Measurements from ENCODE around the gene CDH2.

Gene CDH2

DNA sequence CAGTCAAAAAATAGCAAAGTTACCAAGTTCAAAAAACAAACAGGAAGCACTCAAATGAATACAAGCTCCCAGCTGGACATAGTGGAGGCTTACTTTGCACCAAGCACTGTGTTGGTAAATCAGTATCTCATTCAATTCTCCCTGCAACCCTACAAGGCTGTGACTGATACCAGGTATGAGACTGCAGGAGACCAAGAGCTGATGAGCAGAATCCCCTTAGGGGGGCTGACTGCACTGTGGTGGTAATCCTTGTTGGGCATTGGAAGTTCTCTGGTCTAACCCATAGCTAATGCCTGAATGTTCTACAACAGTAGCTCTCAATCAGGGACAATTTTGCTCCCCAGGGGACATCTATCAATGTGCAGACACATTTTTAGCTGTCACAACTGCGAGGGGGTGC lies 26.0 kb downstream of the CDH2 start:
- Histone ChIP-seq H3K27me3 (ENCODE audit: low read depth, low read length) (no peaks in the 10 kb centered on the region), H3K36me3 (ENCODE audit: control insufficient read depth in 1 of 2, insufficient read depth in 2 of 2, low read length in 2 of 2) (no peaks in the 10 kb centered on the region), H3K4me3 (ENCODE audit: low read depth in 1 of 2, low read length in 2 of 2) (no peak overlapping the region), H3K4me1 (ENCODE audit: control insufficient read depth in 1 of 2, insufficient read depth in 2 of 2, low read length in 2 of 2) (peaks cover 0 to 7% of the 10 kb centered on the region in 2 donors), H3K9me3 (ENCODE audit: control insufficient read depth in 1 of 2, low read length in 2 of 2) (no peaks in the 10 kb centered on the region), H3K27ac (ENCODE audit: low read length) (no peak overlapping the region)

DNA sequence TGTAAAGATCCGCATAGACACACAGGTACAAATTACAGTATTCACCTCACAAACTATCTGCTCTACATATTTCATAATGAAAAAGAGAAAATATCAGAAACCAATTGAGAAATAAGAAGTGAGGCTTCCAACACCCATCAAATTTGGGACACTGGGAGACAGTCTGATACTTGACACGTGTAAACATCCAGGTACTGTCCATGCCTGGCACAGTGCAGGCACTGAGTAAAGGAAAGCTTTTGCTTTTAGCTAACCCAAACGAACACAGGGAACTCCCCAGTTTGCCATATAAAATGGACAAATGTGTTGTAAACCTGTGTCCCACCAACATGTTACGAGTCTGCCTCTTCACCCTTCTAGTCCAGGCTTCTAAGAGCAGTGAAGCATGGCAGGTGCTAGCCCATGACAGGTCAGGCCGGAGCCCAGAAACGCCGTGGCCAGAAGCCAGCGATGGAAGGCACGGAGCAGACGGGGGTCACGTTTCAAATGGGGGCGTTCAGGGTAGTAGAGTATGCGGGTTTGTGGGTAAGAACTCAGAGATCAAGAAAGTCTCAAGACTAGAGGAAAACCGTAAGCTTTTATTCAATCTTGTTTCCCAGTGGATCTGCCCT lies 27.0 kb downstream of the CDH2 start:
- H3K4me1 ChIP-seq (ENCODE audit: control insufficient read depth in 1 of 2, insufficient read depth in 2 of 2, low read length in 2 of 2) = peaks cover 0 to 7% of the 10 kb centered on the region in 2 donors
- no peaks in the 10 kb centered on the region for H3K27me3 ChIP-seq (ENCODE audit: low read depth, low read length)
- no peak overlapping the region for H3K4me3 ChIP-seq (ENCODE audit: low read depth in 1 of 2, low read length in 2 of 2)
- no peaks in the 10 kb centered on the region for H3K9me3 ChIP-seq (ENCODE audit: control insufficient read depth in 1 of 2, low read length in 2 of 2)
- no peak overlapping the region for H3K27ac ChIP-seq (ENCODE audit: low read length)
- H3K36me3 ChIP-seq (ENCODE audit: control insufficient read depth in 1 of 2, insufficient read depth in 2 of 2, low read length in 2 of 2) = no peaks in the 10 kb centered on the region

DNA sequence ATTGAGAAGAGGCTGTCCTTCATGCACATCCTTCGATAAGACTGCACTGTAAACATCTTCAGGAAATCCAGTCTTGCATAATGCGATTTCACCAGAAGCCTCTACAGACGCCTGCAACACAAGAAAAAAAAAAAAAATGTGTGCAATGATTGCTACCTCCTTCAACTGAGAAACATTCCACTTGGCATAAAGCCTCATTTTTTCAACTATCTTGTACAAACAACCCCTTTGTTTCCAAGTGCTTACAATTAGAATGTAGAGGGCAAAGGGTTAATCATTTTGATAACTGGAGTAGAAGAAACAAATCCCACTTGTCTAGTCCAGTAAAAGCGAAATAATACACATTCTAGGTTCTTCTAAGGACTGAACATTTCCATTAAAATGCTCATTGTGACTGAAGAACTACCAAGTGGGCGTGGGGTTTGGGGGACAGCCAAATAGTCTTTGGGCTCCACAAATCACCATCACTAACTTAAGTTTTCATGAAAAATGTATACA lies 29.2 kb downstream of the CDH2 start:
- Histone ChIP-seq H3K27me3 (ENCODE audit: low read depth, low read length) (no peaks in the 10 kb centered on the region), H3K27ac (ENCODE audit: low read length) (no peak overlapping the region), H3K4me1 (ENCODE audit: control insufficient read depth in 1 of 2, insufficient read depth in 2 of 2, low read length in 2 of 2) (no peaks in the 10 kb centered on the region), H3K9me3 (ENCODE audit: control insufficient read depth in 1 of 2, low read length in 2 of 2) (no peaks in the 10 kb centered on the region), H3K36me3 (ENCODE audit: control insufficient read depth in 1 of 2, insufficient read depth in 2 of 2, low read length in 2 of 2) (no peaks in the 10 kb centered on the region), H3K4me3 (ENCODE audit: low read depth in 1 of 2, low read length in 2 of 2) (no peak overlapping the region)

DNA sequence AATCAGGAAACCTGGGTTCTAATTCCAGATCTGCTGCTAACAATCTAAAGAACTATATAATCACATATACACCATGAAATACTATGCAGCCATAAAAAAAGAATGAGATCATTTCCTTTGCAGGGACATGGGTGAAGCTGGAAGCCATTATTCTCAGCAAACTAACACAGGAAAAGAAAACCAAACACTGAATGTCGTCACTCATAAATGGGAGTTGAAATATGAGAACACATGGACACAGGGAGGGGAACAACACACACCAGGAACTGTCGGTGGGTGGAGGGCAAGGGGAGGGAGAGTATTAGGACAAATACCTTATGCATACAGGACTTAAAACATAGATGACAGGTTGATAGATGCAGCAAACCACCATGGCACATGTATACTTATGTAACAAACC lies 33.2 kb downstream of the CDH2 start:
- H3K4me1 ChIP-seq (ENCODE audit: control insufficient read depth in 1 of 2, insufficient read depth in 2 of 2, low read length in 2 of 2) = no peaks in the 10 kb centered on the region

DNA sequence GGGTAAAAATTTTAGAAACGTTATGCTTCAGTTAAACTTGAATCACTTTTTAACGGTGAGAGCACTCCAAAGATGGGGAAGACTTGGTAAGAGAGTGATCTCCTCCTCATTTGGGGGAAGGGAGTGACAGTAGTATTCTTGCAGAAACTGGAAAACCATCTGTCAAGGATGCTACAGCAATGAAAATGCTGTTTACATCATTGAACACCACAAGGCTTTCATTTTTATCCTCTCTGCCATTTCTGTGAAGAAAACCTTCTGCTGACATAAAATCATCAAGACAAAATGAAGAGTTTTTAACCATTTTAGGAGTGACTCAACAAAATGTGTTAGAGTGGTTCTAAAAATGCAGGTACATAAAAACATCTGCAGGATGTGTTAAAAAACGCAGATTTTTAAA lies 38.1 kb downstream of the CDH2 start:
- Histone ChIP-seq H3K4me1 (ENCODE audit: control insufficient read depth in 1 of 2, insufficient read depth in 2 of 2, low read length in 2 of 2) (no peaks in the 10 kb centered on the region), H3K27me3 (ENCODE audit: low read depth, low read length) (no peaks in the 10 kb centered on the region), H3K27ac (ENCODE audit: low read length) (no peak overlapping the region), H3K9me3 (ENCODE audit: control insufficient read depth in 1 of 2, low read length in 2 of 2) (no peaks in the 10 kb centered on the region), H3K4me3 (ENCODE audit: low read depth in 1 of 2, low read length in 2 of 2) (no peak overlapping the region), H3K36me3 (ENCODE audit: control insufficient read depth in 1 of 2, insufficient read depth in 2 of 2, low read length in 2 of 2) (no peaks in the 10 kb centered on the region)

More for the DNA sequence above, 33.2 kb downstream of the CDH2 start:
- no peaks in the 10 kb centered on the region for H3K36me3 ChIP-seq (ENCODE audit: control insufficient read depth in 1 of 2, insufficient read depth in 2 of 2, low read length in 2 of 2)
- H3K27me3 ChIP-seq (ENCODE audit: low read depth, low read length) = no peaks in the 10 kb centered on the region
- no peak overlapping the region for H3K4me3 ChIP-seq (ENCODE audit: low read depth in 1 of 2, low read length in 2 of 2)
- no peaks in the 10 kb centered on the region for H3K9me3 ChIP-seq (ENCODE audit: control insufficient read depth in 1 of 2, low read length in 2 of 2)
- no peak overlapping the region for H3K27ac ChIP-seq (ENCODE audit: low read length)

DNA sequence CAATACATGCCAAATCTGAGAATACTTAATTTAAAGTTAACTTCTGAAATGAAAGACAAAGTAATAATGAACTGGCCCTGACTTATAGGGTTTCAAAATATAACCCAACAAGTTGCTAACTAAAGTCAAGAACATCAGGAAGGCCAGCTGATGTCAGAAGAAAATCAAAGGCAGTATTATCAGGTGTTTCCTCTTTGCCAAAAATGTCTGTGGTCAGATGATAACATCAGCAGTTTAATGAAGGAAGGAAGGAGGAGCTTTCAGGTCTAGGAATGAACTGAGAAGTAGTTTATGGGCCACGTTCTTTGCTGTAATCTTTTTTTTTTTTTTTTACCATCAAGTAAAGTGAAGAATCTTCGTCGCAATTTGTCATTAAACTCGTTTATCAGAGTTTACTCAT lies 40.9 kb downstream of the CDH2 start:
- H3K27me3 ChIP-seq (ENCODE audit: low read depth, low read length) = no peaks in the 10 kb centered on the region
- no peaks in the 10 kb centered on the region for H3K9me3 ChIP-seq (ENCODE audit: control insufficient read depth in 1 of 2, low read length in 2 of 2)
- no peak overlapping the region for H3K4me3 ChIP-seq (ENCODE audit: low read depth in 1 of 2, low read length in 2 of 2)
- no peaks in the 10 kb centered on the region for H3K36me3 ChIP-seq (ENCODE audit: control insufficient read depth in 1 of 2, insufficient read depth in 2 of 2, low read length in 2 of 2)
- no peaks in the 10 kb centered on the region for H3K4me1 ChIP-seq (ENCODE audit: control insufficient read depth in 1 of 2, insufficient read depth in 2 of 2, low read length in 2 of 2)
- no peak overlapping the region for H3K27ac ChIP-seq (ENCODE audit: low read length)

DNA sequence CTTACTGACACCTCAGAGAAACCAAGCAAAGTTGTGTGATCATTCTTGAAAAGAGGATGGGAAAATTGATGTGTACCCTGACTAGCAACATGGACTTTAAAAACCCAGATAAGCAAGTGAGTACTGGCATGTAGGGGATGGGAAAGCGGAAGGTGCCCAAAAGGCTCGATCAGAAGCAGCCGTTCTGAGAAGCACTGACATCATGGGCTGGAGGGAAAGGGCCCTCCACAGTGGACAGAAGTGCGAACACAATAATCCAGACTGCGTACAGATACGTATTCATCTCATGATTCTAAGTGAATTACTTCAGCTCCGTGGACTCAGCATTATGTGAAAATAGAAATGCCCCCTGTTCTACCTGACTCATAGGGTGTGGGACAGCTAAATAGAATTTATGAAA lies 42.2 kb downstream of the CDH2 start:
- Histone ChIP-seq H3K27me3 (ENCODE audit: low read depth, low read length) (no peaks in the 10 kb centered on the region), H3K4me3 (ENCODE audit: low read depth in 1 of 2, low read length in 2 of 2) (no peak overlapping the region), H3K4me1 (ENCODE audit: control insufficient read depth in 1 of 2, insufficient read depth in 2 of 2, low read length in 2 of 2) (no peaks in the 10 kb centered on the region), H3K36me3 (ENCODE audit: control insufficient read depth in 1 of 2, insufficient read depth in 2 of 2, low read length in 2 of 2) (no peaks in the 10 kb centered on the region), H3K27ac (ENCODE audit: low read length) (no peak overlapping the region), H3K9me3 (ENCODE audit: control insufficient read depth in 1 of 2, low read length in 2 of 2) (no peaks in the 10 kb centered on the region)

DNA sequence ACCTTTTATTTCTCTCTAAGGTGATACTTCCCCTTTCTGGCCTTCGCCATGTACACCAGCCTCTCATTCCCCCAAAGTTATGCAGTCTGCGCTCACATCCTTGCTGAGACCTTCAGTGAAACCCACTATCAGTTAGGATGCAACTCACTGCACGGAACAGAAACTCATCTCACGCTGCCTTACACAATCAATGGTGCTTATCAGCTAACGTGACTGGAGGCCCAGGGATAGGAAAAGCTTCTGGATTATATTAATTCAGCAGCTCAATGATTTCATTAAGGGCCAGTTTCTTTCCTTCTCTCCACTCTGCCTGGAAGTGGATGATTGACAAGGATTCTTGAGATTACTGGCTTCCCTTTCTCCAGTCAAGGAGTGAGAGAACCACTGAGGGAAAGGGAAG lies 44.8 kb downstream of the CDH2 start:
- no peak overlapping the region for H3K4me3 ChIP-seq (ENCODE audit: low read depth in 1 of 2, low read length in 2 of 2)
- no peaks in the 10 kb centered on the region for H3K9me3 ChIP-seq (ENCODE audit: control insufficient read depth in 1 of 2, low read length in 2 of 2)
- H3K4me1 ChIP-seq (ENCODE audit: control insufficient read depth in 1 of 2, insufficient read depth in 2 of 2, low read length in 2 of 2) = no peaks in the 10 kb centered on the region
- H3K27me3 ChIP-seq (ENCODE audit: low read depth, low read length) = no peaks in the 10 kb centered on the region
- no peak overlapping the region for H3K27ac ChIP-seq (ENCODE audit: low read length)
- no peaks in the 10 kb centered on the region for H3K36me3 ChIP-seq (ENCODE audit: control insufficient read depth in 1 of 2, insufficient read depth in 2 of 2, low read length in 2 of 2)

DNA sequence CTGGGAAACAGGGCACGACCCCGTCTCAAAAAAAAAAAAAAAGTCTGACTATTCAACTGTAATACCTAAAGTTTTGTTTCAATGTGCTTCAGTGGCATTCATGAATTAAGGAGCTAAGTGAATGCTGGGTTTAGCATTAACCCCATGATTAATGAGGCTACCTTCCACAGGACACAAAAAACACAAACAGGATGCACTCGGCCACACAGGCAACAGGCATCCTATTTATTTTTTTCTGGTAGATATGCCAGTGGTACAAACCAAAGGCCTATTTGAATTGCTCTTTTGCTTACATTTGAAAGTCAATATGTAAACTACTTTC lies 48.3 kb downstream of the CDH2 start:
- no peak overlapping the region for H3K4me3 ChIP-seq (ENCODE audit: low read depth in 1 of 2, low read length in 2 of 2)
- H3K9me3 ChIP-seq (ENCODE audit: control insufficient read depth in 1 of 2, low read length in 2 of 2) = no peaks in the 10 kb centered on the region
- no peaks in the 10 kb centered on the region for H3K27me3 ChIP-seq (ENCODE audit: low read depth, low read length)
- H3K36me3 ChIP-seq (ENCODE audit: control insufficient read depth in 1 of 2, insufficient read depth in 2 of 2, low read length in 2 of 2) = no peaks in the 10 kb centered on the region
- no peak overlapping the region for H3K27ac ChIP-seq (ENCODE audit: low read length)
- no peaks in the 10 kb centered on the region for H3K4me1 ChIP-seq (ENCODE audit: control insufficient read depth in 1 of 2, insufficient read depth in 2 of 2, low read length in 2 of 2)

DNA sequence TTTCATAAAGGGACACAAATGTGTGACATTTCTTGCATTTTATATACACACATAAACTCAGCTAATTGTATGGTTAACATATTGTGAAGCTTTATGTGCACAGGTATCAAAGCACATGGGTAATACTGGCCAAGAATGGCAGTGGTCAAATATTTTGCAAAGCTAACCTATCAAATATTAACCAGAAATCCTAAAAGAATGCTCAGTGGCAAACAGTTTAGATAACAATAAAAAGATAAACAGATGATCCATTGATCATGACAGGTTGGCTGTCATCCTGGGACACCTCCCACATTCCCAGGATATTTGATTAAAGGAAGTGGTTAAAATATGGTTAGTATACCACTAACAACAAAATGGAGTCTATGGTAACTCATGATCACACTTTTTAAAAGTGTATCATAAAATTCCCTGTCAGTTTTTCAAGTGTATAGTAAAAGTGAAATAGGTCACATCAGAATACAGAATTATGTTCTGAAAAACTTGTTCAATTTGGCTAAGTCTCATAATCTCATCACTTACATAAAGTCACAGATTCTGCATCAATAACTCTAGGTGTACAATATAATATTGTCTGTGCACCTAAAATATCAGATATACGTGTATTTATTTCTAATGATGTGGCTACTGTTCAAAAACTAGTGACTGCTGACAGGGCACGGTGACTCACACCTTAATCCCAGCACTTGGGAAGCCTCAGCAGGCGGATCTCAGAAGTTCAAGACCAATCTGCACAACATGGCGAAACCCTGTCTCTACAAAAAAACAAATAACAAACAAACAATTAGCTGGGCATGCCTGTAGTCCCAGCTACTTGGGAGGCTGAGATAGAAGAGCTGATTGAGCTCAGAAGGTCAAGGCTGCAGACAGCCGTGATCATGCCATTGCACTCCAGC lies 48.9 kb downstream of the CDH2 start:
- Histone ChIP-seq H3K27me3 (ENCODE audit: low read depth, low read length) (no peaks in the 10 kb centered on the region), H3K27ac (ENCODE audit: low read length) (no peak overlapping the region), H3K4me1 (ENCODE audit: control insufficient read depth in 1 of 2, insufficient read depth in 2 of 2, low read length in 2 of 2) (no peaks in the 10 kb centered on the region), H3K36me3 (ENCODE audit: control insufficient read depth in 1 of 2, insufficient read depth in 2 of 2, low read length in 2 of 2) (no peaks in the 10 kb centered on the region), H3K4me3 (ENCODE audit: low read depth in 1 of 2, low read length in 2 of 2) (no peak overlapping the region), H3K9me3 (ENCODE audit: control insufficient read depth in 1 of 2, low read length in 2 of 2) (no peaks in the 10 kb centered on the region)

DNA sequence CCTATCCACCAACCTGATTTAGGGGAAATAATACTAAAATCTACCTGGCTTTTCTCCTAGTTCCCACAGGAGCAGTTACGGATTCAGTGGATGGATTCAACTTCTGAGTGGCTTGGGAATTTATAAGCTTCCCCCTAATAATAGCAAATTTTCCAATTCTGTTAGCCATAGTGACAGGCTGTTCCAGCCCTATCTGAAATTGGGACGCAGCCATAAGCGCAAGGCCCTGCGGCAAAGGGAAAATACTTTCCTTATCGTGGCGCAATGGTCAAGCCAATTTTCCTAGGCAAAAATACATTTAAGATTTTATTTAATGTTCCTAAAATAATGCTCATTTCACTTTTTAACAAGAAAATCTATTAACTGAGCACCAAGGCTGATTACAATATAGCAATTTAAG lies 49.7 kb downstream of the CDH2 start:
- Histone ChIP-seq H3K4me1 (ENCODE audit: control insufficient read depth in 1 of 2, insufficient read depth in 2 of 2, low read length in 2 of 2) (no peaks in the 10 kb centered on the region), H3K27me3 (ENCODE audit: low read depth, low read length) (no peaks in the 10 kb centered on the region), H3K27ac (ENCODE audit: low read length) (no peak overlapping the region), H3K9me3 (ENCODE audit: control insufficient read depth in 1 of 2, low read length in 2 of 2) (no peaks in the 10 kb centered on the region), H3K4me3 (ENCODE audit: low read depth in 1 of 2, low read length in 2 of 2) (no peak overlapping the region), H3K36me3 (ENCODE audit: control insufficient read depth in 1 of 2, insufficient read depth in 2 of 2, low read length in 2 of 2) (no peaks in the 10 kb centered on the region)

Measured in muscle layer of duodenum (tissue), 2 donors.